ENCODE data around the gene OSBPL6. TPM values are rescaled to one million over a fixed set of nuclear protein-coding genes. Genes with fewer than 3 reads are reported as not detected.
"Not testable (repeated sequence)": the region's sequence is repeated elsewhere in the genome, so short reads cannot be mapped to it uniquely, and the experiment has no call there.

OSBPL6 gene
- total RNA-seq, 1 donor from 2014 or later: 6.9 TPM

- Mint-ChIP-seq H3K9me3 (no peaks in the 10 kb centered on the region), H3K27me3 (peaks cover 56% of the 10 kb centered on the region)
These were observed 853 bp upstream of the OSBPL6 start for GRCh38 chr2:178193496-178193822.

GRCh38 chr2:178194600-178195389 lies 483 bp downstream of the OSBPL6 start:
- Mint-ChIP-seq H3K9me3 (no peaks in the 10 kb centered on the region), H3K4me3 (peak overlapping the region; percentile 91), H3K36me3 (no peaks in the 10 kb centered on the region), H3K27ac (peak overlapping the region; percentile 50), H3K4me1 (ENCODE audit: unreplicated experiment) (peaks cover 3% of the 10 kb centered on the region), H3K27me3 (peaks cover 57% of the 10 kb centered on the region)
- peak; percentile 80 for DNase-seq (ENCODE audit: extremely low spot score, unreplicated experiment)
- TF ChIP-seq CTCF (conservative IDR thresholded peaks at IDR 0.05): peak; percentile 20

More at GRCh38 chr2:178193496-178193822, 853 bp upstream of the OSBPL6 start:
- Mint-ChIP-seq H3K4me3 (peak overlapping the region; percentile 91), H3K4me1 (ENCODE audit: unreplicated experiment) (peaks cover 3% of the 10 kb centered on the region), H3K36me3 (no peaks in the 10 kb centered on the region), H3K27ac (peak overlapping the region; percentile 88)
- no peak for TF ChIP-seq CTCF (conservative IDR thresholded peaks at IDR 0.05)
- no peak for DNase-seq (ENCODE audit: extremely low spot score, unreplicated experiment)

- Mint-ChIP-seq H3K27me3 (peaks cover 54% of the 10 kb centered on the region), H3K4me3 (peak overlapping the region; percentile 91), H3K9me3 (no peaks in the 10 kb centered on the region), H3K4me1 (ENCODE audit: unreplicated experiment) (peaks cover 3% of the 10 kb centered on the region), H3K36me3 (no peaks in the 10 kb centered on the region), H3K27ac (peak overlapping the region; percentile 50)
- no peak for DNase-seq (ENCODE audit: extremely low spot score, unreplicated experiment)
- no peak for TF ChIP-seq CTCF (conservative IDR thresholded peaks at IDR 0.05)
These were observed 1.3 kb downstream of the OSBPL6 start for GRCh38 chr2:178195390-178196166.

DNA sequence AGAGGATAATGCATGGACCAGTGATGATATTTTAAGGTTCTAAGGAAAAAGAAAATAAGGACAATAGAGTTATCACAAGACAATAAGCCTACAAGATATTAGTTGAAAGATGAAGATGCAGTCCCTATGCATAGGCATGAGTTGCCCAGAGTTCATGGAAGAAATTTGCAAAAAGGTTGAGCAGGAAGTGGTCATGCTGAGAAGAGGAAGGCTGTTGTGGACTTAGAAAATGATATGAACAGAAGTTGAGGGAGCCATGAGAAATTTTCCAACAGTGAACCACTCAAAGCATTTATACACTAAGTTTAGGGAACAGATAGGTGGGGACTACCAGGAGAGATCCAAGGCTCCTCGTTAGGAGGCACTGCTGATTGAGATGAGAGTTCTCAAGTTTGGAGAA lies 3.5 kb downstream of the OSBPL6 start:
- DNase-seq (ENCODE audit: extremely low spot score, unreplicated experiment): no peak
- H3K36me3 Mint-ChIP-seq: no peaks in the 10 kb centered on the region
- peaks cover 3% of the 10 kb centered on the region for H3K4me1 Mint-ChIP-seq (ENCODE audit: unreplicated experiment)
- H3K9me3 Mint-ChIP-seq: no peaks in the 10 kb centered on the region
- no peak overlapping the region for H3K27ac Mint-ChIP-seq
- peaks cover 37% of the 10 kb centered on the region for H3K27me3 Mint-ChIP-seq
- H3K4me3 Mint-ChIP-seq: no peak overlapping the region
- TF ChIP-seq CTCF (conservative IDR thresholded peaks at IDR 0.05): no peak

GRCh38 chr2:178198441-178198840 lies 4.1 kb downstream of the OSBPL6 start:
- H3K27me3 Mint-ChIP-seq: peaks cover 34% of the 10 kb centered on the region
- not testable (repeated sequence) for H3K4me3 Mint-ChIP-seq; H3K27ac Mint-ChIP-seq; DNase-seq (ENCODE audit: extremely low spot score, unreplicated experiment); H3K4me1 Mint-ChIP-seq (ENCODE audit: unreplicated experiment); H3K36me3 Mint-ChIP-seq; H3K9me3 Mint-ChIP-seq

GRCh38 chr2:178199334-178199733 lies 5.0 kb downstream of the OSBPL6 start:
- H3K4me3 Mint-ChIP-seq: no peak overlapping the region
- H3K36me3 Mint-ChIP-seq: no peaks in the 10 kb centered on the region
- H3K9me3 Mint-ChIP-seq: no peaks in the 10 kb centered on the region
- peaks cover 3% of the 10 kb centered on the region for H3K4me1 Mint-ChIP-seq (ENCODE audit: unreplicated experiment)
- no peak for TF ChIP-seq CTCF (conservative IDR thresholded peaks at IDR 0.05)
- H3K27me3 Mint-ChIP-seq: peaks cover 31% of the 10 kb centered on the region
- no peak overlapping the region for H3K27ac Mint-ChIP-seq
- no peak for DNase-seq (ENCODE audit: extremely low spot score, unreplicated experiment)
